AG04449 (cell line): ENCODE measurements around the gene UBE3B.

ENCODE experiments used
- CTCF ChIA-PET: fragments of 350-600 bp; formaldehyde crosslinking; extraction: SDS; loops from one replicate; lab custom pipeline; 2021; ENCODE audit warnings: antibody characterized with exemption; lab: Yijun Ruan, JAX
- POLR2A ChIA-PET: fragments of 400-600, 350-600 bp; formaldehyde crosslinking; extraction: SDS; loops from one replicate; lab custom pipeline; 2020; ENCODE audit warnings: antibody characterized with exemption, inconsistent platforms; lab: Yijun Ruan, JAX
- DNase-seq: peaks from one replicate; pipeline ENCODE4 v3.0.0-alpha.2; 2010; ENCODE audit warnings: low read depth, low spot score
- H3K4me3 ChIP-seq: 2 replicates; pipeline ENCODE4 v1.5.1; 2011; ENCODE audit warnings: low read depth, mild to moderate bottlenecking, control low read depth, low read length
- TF ChIP-seq, protein P1 (sequence below): IDR thresholded peaks from one replicate; pipeline ENCODE4 v1.5.1; 2011; ENCODE audit warnings: mild to moderate bottlenecking, moderate library complexity, low read length, control low read depth, inconsistent platforms; ENCODE audit not compliant: insufficient read depth; ENCODE audit errors: missing control alignments

UBE3B gene

DNA sequence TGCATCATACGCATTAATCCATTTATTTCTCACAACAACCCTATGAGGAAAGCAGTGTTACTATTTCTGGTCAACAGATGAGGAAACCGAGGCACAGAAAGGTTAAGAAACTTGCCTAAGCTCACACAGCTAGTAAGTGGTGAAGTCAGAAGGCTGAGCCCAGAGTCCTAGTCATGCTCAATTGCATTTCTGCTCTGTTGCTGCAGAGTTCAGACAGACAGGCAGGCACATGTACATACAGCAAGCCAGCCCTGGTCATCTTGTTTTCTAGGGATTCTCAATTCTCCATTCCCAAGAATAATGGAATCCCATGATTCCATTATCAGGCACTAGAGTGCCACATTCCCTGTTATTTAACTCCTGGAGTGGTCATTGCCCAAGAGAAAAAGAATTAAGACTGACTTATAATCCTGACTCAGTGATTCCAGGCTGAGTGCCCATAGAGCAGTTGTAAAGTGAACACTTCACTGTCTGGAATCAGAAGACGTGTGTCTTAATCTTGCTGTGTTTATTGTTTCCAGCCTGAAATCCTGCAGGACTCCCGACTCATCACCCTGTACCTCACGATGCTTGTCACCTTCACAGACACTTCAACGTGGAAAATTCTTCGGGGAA lies 10.7 kb downstream of the UBE3B start:
- ChIA-PET CTCF (interaction anchor here (0.7 kb wide), 1 partner anchor 10 kb away, joined by 3 read pairs; no protein-coding TSS in a partner anchor), POLR2A (no interaction called here)
- TF ChIP-seq, protein P1, sequence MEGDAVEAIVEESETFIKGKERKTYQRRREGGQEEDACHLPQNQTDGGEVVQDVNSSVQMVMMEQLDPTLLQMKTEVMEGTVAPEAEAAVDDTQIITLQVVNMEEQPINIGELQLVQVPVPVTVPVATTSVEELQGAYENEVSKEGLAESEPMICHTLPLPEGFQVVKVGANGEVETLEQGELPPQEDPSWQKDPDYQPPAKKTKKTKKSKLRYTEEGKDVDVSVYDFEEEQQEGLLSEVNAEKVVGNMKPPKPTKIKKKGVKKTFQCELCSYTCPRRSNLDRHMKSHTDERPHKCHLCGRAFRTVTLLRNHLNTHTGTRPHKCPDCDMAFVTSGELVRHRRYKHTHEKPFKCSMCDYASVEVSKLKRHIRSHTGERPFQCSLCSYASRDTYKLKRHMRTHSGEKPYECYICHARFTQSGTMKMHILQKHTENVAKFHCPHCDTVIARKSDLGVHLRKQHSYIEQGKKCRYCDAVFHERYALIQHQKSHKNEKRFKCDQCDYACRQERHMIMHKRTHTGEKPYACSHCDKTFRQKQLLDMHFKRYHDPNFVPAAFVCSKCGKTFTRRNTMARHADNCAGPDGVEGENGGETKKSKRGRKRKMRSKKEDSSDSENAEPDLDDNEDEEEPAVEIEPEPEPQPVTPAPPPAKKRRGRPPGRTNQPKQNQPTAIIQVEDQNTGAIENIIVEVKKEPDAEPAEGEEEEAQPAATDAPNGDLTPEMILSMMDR, result no peak
- H3K4me3 ChIP-seq, result no peak overlapping the region
- DNase-seq, result no peak

DNA sequence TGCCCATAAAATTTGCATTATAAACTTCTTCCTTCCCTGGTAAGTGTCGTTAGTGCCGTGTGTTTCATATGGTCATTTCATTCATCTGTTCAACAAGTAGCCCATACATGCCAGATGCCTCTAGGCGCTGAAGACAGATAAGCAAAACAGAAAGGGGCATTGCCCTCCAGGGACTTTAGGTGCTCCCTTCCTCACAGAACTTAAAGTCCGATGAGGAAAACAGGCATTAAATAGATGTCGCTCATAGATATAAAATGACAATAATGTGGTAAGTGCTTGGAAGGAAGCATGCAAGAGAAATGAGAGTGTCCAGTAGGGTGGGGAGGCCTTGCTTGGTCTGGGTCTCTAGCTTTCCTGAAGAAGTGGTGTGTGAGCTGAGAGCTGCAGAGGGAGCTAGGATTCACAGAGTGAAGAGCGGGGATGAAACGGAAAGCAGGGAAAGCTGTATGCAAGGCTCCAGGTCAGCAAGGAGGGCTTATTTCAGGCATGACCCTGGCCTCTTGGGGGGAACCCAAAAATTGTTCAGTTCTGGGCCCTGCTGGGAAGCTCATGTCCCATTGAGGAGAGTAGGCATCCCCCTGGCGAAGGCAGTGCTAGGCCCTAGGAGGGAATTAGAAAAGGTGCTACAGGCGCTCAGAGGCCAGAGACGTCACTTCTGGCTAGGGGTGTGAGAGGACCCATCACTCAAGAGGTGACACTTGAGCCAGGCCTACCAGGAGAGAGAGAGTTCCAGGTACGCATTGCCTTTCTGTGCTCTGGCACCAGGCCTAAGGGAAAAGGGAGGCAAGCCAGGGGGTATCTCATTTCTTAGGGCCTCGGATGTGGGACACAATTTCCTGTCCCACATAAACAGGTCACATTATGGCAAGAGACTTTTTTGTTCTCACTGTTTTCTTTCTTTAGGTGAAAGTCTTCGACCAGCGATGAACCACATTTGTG lies 11.9 kb downstream of the UBE3B start:
- no peak for DNase-seq
- no peak overlapping the region for H3K4me3 ChIP-seq
- ChIA-PET POLR2A (no interaction called here), CTCF (interaction anchor here (1.1 to 2.5 kb wide), 2 partner anchors 14 to 61 kb away, joined by 3 to 8 read pairs; no protein-coding TSS in a partner anchor)
- TF ChIP-seq, protein P1, result no peak

DNA sequence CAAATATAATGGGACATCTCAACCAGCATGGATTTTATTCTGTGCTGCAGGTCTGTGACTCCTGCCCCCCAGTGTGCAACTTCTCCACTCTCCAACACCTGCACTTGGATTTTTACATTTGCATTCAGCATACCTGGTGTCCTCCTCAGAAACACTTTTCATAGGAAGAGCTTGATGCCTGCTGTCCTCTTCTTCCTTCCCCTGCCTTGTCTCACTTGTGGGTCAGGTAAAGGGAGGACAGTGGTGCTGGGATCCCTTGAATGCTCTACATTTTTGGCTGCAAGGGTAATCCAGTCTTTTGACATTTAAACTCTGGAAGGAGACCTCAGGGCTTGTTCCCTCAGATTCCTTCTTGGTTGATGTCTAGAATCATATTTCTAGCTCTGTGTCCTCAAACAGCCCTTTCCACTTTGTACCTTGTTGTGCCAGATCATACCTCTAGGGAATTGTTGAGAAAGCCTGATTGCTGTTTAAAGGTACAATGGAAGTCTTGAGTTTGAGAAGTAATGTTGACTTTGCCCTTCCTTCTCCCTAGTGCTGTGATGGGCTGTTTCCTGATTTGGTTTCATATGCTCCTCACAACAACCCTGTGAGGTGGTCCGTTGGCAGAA lies 12.6 kb downstream of the UBE3B start:
- no peak overlapping the region for H3K4me3 ChIP-seq
- TF ChIP-seq, protein P1, result no peak
- POLR2A ChIA-PET, result no interaction called here
- CTCF ChIA-PET, result interaction anchor here (1.1 to 2.5 kb wide), 3 partner anchors 13 to 62 kb away, joined by 3 to 8 read pairs (median 6); no protein-coding TSS in a partner anchor
- DNase-seq, result no peak

DNA sequence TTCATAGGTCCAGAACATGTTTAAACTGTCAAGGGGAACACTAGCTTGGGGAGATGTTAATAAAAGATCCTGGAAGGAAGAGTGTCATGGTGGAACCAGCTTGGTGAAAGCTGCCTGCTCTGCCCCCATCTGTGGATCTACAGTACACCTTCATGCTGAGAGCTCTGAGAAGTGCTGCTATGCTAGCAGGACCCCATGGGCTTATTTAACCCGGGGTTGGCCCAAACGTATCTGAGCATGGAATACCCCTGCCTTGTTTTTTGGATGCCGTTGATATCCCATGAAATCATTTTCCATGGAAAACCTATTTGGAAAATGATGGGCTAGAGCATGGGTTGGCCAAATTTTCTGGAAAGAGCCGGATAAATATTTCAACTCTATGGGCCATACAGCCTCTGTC lies 14.2 kb downstream of the UBE3B start:
- no peak overlapping the region for H3K4me3 ChIP-seq
- TF ChIP-seq, protein P1, result no peak
- ChIA-PET POLR2A (no interaction called here), CTCF (interaction anchor here (0.8 to 2.5 kb wide), 5 partner anchors 17 to 63 kb away, joined by 3 to 8 read pairs (median 3); no protein-coding TSS in a partner anchor)
- DNase-seq, result no peak

DNA sequence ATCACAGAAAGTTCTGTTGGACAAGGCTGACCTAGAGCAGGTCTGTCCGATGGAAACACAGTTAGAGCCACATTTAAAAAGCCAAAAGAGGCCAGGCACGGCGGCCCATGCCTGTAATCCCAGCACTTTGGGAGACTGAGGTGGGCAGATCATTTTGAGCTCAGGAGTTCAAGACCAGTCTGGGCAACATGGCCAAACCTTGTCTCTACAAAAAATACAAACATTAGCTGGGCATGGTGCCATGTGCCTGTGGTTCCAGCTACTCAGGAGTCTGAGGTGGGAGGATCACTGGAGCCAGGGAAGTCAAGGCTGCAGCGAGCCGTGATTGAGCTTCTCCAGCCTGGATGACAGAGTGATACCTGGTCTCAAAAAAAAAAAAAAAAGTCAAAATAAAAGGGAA lies 14.9 kb downstream of the UBE3B start:
- POLR2A ChIA-PET, result interaction anchor here (1.1 kb wide), 1 partner anchor 17 kb away, joined by 4 read pairs; no protein-coding TSS in a partner anchor
- DNase-seq, result no peak
- TF ChIP-seq, protein P1, result no peak
- H3K4me3 ChIP-seq, result no peak overlapping the region
- CTCF ChIA-PET, result interaction anchor here (1.0 to 1.5 kb wide), 2 partner anchors 9 to 23 kb away, joined by 3 read pairs; no protein-coding TSS in a partner anchor
